Activated gamma-delta T cell treated with anti-CD3 and anti-CD28 coated beads, Interleukin-2, amount 50 U/mL, for 16 hours (primary cell): ENCODE results near the gene MYLK.

Experiments
- DNase-seq: peaks from one replicate; pipeline ENCODE4 v3.0.0-alpha.2; 2020; ENCODE audit warnings: low read depth

Gene MYLK

GRCh38 chr3:123768480-123769355 lies 115.4 kb downstream of the MYLK start:
- no peak for DNase-seq

- no peak for DNase-seq
Measured at GRCh38 chr3:123767564-123768292, 116.4 kb downstream of the MYLK start.

GRCh38 chr3:123767009-123767372 lies 117.1 kb downstream of the MYLK start:
- DNase-seq = no peak

- no peak for DNase-seq
Measured at GRCh38 chr3:123766193-123767008, 117.7 kb downstream of the MYLK start.

GRCh38 chr3:123765475-123766128 lies 118.5 kb downstream of the MYLK start:
- DNase-seq = no peak

GRCh38 chr3:123764647-123765046 lies 119.5 kb downstream of the MYLK start:
- no peak for DNase-seq

GRCh38 chr3:123762805-123763204 lies 121.3 kb downstream of the MYLK start:
- no peak for DNase-seq

- DNase-seq = no peak
Measured at GRCh38 chr3:123760817-123761216, 123.3 kb downstream of the MYLK start.

- DNase-seq = no peak
Measured at GRCh38 chr3:123759871-123760270, 124.3 kb downstream of the MYLK start.

- no peak for DNase-seq
Measured at GRCh38 chr3:123759311-123759710, 124.8 kb downstream of the MYLK start.

- DNase-seq = no peak
Measured at GRCh38 chr3:123758081-123758564, 126.0 kb downstream of the MYLK start.

- no peak for DNase-seq
Measured at GRCh38 chr3:123757281-123757940, 126.7 kb downstream of the MYLK start.

- no peak for DNase-seq
Measured at GRCh38 chr3:123755501-123755900, 128.6 kb downstream of the MYLK start.

- DNase-seq = no peak
Measured at GRCh38 chr3:123755085-123755484, 129.0 kb downstream of the MYLK start.

- no peak for DNase-seq
Measured at GRCh38 chr3:123753286-123753685, 130.8 kb downstream of the MYLK start.

- DNase-seq = no peak
Measured at GRCh38 chr3:123752228-123752627, 131.9 kb downstream of the MYLK start.

- no peak for DNase-seq
Measured at GRCh38 chr3:123751433-123751832, 132.7 kb downstream of the MYLK start.

- DNase-seq = no peak
Measured at GRCh38 chr3:123750659-123751420, 133.3 kb downstream of the MYLK start.

GRCh38 chr3:123750209-123750608 lies 133.9 kb downstream of the MYLK start:
- no peak for DNase-seq

GRCh38 chr3:123749711-123750110 lies 134.4 kb downstream of the MYLK start:
- no peak for DNase-seq
